SK-N-MC (cell line): ENCODE data around the gene DAZAP1.

Experiments used
- EZH2 ChIP-seq: fragments of 200-600 bp; sonication (generic); IDR thresholded peaks from one replicate; pipeline ENCODE4 v1.6.1; 2017; ENCODE audit warnings: antibody characterized with exemption
- FOXP2 ChIP-seq: optimal IDR thresholded peaks from 2 replicates; pipeline ENCODE3; 2011; ENCODE audit warnings: mild to moderate bottlenecking, moderate library complexity; ENCODE audit not compliant: insufficient read depth; ENCODE audit errors: extremely low read length, control extremely low read depth
- POLR2AphosphoS5 ChIP-seq: IDR thresholded peaks from 2 replicates; pipeline ENCODE4 v1.6.1; 2012; ENCODE audit warnings: mild to moderate bottlenecking, low read depth, low read length, borderline replicate concordance

DNA sequence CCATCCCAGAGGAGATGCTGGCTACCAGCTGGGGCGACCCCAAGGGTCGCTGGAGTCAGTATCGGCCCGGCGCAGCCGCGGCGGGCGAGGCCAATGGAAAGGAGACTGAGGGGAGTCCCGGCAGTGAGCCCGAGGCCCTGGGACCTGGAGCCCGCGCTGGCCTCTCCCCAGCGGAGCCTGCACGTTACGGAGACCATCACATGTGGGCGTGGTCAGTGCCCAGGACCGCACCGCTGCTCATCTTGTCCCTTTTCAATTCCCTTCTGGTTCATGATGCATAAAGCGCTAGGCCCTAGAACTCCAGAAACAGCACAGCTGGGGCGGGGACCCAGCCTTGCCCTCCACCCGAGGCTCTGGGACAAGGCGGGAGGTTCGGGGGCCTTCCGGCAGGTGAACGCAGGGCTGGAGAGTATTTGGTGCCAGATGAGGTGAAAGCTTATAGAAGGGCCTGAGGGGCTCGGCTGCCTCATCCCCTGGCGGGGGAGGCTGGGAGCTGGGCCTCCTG is 63.7 kb downstream of the DAZAP1 start:
- no peak for TF ChIP-seq POLR2AphosphoS5
- no peak for TF ChIP-seq EZH2
- no peak for TF ChIP-seq FOXP2
